HG03103 (cell line): Measurements from ENCODE around the gene KMT2B.

Source experiments
- ATAC-seq: cut with Tn5 transposase; IDR thresholded peaks from one replicate; pipeline ENCODE4 v1.9.1; 2021; ENCODE audit warnings: low read depth; ENCODE audit not compliant: unreplicated experiment

KMT2B gene

DNA sequence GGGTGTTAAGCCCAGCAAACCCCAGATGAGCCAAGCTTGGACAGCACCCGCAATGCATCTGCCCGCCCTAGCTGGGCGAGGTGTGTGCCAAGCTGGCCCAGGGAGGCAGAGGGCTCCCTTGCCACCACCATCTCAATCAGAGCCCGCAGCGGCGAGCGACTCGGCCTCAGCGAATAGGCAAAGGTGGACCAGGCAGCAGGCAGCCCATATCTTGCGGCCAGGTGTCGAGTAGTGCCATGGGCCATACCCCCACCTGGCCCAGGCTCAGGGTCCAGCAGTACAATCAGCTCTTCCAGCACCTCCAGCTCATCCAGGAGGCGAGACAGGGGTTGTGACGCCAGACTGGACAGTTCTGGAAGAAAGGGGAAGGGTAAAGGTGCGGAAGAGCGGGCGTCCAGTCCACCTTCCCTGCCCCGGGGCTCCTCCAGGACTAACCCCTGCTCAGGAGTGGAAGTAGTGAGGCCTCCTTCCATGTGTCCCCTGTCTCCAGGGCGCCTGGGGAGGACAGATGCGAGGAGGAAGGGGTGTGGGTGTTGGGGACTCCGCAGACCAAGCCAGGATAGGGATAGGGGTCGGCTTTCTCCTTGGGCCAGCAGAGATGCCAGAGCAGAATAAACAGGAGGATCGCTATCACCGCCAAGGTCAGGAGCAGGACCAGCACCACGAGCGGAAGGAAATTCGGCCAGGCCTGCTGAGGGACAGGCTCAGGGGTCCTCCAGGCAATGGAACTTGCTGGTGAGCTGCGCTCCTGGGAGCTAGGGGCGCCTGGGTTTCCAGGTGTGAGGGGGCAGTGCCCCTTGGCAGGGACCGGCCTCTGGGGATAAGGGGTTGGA is 21.7 kb downstream of the KMT2B start:
- ATAC-seq = no peak

DNA sequence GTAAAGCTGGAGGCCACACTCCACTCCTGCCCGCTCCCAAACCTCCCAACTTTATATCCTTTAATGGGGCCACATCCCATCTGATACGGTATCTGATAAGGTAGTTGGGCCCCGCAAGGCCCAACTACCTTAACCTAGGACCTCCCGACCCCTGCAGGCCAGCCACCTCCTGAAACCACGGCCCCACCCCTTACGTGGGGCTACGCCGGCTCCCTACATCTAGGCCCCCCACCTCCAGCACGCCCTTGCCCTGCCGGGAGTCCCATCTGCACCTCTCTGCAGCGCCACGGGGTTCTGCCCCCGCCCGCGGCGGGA is 22.3 kb downstream of the KMT2B start:
- ATAC-seq = peak; percentile 2

DNA sequence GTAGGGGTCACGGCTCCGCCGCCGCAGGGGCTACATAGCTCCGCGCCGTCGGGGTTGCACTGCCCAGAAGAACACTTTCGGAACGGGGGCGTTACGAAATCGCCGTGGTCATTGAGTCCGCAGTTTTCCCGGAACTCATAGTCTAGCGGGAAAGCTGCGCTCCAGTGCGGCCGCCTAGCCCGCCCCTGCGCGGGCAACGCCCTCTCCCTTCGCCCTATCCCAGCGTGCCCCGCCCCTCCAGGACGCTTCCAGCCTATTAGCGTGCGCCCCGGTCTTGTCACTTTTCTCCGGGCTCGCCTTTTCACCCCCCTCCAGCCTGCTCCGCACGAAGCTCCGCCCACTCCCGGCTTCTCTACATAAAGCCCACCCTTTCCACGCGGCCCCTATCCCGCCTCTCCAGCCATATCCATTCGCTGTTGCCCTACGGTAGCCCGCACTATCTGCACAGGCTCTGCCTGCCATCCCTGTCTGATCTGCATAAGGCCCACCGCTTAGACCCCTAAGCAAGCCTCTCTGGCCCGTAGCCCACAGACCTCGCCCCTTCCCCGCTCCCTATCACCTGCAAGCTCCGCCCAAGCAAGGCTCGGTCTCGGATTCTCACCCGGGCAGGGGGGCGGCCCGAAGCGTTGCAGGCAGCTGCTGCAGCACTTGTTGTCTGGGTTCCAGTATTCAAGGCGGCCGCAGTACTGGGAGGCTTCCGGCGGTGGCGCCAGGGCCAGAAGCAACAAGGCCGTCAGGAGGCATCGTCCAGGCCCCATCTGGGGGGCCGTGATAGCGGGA is 22.8 kb downstream of the KMT2B start:
- peak; percentile 44 for ATAC-seq

DNA sequence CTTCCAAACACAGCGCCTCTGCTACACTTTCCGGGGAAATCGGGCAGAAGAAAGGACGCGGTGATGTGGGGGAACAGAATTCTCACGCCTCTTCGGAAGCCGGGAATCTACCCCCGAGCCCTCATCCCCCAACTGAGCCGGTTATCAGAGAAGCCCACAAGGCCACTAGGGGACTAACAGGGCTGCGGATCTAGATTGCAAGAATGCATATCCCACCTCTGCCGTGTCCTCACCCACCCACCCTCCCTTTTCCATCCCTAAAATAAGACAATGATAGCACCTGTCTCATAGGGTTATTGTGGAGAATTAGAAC is 23.4 kb downstream of the KMT2B start:
- ATAC-seq = no peak

DNA sequence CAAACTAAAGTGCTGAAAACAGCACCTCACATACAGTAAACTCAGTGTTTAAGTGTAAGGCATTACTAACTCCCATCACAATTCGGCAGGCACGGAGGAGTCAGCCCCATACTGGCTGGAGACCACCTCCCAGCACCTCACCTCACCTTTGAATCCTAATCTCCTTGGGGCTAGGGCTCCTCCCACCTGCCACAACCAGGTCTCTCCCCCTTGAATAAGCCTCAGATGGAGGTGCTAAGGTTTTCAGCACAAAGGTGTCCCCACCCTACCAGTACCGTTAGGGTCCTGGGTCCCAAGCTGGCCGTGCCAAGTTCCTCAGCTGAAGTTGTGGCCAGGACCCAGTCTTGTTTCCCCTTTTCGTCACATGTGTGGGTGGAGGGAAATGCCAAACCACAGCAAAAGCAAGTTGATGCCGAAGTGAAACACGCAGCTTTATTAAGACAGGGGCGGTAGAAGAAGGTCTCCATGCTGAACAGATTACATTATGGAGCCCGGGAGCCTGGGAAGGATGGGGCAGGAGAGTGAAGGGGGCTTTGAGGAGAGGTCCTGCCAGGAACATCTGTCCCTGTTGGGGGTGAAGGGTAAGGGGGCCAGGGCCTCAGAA is 24.4 kb downstream of the KMT2B start, which contains the start of gene IGFLR1:
Gene IGFLR1 (minus strand): TSS at position 332 of the 604 bp plus-strand sequence. CDS start 1,272 bp downstream, outside the sequence.
- ATAC-seq = no peak

DNA sequence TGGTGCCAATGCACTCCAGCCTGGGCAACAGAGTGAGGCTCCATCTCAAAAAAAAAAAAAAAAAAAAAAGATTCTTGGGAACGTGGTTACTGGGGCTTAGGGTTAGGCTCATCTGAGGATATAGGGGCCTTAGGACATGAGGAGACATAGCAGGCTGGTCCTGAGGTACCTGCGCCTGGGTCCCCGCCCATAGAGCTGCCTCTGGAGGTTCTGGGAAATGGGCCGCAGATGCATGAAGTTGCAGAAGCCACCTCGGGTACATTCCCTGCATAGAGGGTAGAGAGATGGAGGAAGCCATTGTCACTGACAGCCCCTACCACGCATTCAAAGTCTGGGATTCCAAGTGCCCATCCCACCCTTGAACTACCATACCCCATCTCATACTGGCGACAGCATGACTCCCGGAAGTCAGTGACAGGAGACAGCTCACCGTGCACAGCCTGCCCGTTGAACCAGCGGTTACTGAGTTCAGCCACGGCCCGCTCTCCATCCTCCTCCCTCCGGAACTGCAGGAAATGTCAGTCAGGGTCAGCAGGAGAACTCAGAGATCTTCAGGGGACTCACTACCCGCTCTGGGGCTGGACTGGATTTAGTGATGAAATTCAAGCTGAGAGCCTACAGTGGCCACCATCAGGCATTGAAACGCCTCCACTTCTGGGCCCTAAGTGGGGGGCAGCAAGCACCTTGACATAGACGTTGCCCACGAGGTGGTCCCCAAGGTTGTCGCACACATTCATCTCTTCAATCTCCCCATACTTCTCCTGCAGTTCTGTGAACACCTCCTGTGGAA is 26.0 kb downstream of the KMT2B start:
- ATAC-seq = no peak

DNA sequence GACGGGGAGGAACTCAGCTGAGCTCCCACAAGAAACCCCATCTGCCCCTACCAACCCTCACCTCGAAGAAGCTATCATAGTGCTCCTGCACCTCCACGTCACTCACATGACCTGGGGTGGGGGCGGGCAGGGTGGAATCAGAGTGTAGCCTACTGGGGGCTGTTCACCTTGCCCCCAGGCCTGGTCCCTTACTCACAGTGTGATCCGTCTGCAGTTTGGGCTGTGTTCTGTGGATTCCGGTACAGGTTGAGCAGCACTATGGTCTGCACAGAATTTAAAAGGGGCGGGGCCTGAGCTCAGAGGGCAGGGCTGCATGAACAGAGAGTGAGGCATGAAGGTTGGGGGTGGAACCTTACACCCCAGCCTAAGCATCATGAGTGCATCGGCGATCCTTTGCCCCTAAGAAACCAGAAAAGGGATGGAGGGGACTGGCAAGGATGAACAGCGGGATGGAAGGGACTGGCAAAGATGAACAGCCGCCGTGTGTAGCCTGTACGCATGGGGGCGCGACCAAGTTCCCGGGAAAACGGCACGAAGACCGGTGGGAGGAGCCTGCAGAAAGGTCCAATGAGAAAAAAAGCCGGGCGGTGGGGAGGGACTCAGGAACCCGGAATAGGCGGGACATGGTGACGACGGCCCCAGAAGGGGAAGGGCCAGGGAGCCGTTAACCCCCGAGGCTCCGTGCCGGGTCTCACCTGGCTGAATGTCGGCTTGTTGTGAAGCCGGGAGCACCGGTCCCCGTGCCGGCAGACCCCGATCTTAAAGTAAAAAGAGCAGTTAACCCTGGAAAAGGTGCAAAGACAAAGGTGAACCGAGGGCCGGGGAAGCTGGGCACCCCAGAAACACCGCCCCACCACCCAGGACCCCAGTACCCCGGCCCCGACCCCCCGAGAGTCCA is 26.9 kb downstream of the KMT2B start:
- no peak for ATAC-seq

DNA sequence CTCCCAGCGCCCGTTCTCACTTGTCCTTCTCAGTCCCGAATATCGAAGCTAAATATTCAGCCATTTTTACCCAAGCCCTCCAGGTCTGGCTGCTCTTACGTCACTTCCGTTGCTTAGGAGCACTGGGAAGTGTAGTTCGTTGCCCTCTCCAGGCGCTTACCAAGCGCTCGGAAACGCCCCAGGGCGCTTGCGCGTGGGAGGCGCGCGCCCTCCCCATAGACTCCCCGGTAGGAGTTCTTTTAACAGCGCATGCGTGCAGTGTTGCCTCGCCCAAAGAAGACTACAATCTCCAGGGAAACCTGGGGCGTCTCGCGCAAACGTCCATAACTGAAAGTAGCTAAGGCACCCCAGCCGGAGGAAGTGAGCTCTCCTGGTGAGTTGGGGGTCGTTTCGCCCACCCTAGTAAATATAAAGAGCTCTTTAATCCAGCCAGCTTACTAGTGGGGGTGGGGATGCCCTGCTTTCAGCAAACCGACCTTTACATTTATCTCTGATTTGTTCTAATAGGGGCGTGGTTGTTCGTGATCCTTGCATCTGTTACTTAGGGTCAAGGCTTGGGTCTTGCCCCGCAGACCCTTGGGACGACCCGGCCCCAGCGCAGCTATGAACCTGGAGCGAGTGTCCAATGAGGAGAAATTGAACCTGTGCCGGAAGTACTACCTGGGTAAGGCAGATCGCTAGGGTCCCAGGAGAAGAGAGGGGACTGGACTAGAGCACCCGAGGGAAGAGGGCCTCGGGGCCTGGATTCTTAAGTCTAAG is 27.7 kb downstream of the KMT2B start, which contains the start of the genes PSENEN and U2AF1L4:
Gene PSENEN (plus strand): TSS at position 324 of the 759 bp plus-strand sequence. CDS start 280 bp downstream, at position 604.
Gene U2AF1L4 (minus strand): TSS at position 91 of the 759 bp plus-strand sequence. CDS start 27 bp downstream, at position 64.
- peak; percentile 34 for ATAC-seq

DNA sequence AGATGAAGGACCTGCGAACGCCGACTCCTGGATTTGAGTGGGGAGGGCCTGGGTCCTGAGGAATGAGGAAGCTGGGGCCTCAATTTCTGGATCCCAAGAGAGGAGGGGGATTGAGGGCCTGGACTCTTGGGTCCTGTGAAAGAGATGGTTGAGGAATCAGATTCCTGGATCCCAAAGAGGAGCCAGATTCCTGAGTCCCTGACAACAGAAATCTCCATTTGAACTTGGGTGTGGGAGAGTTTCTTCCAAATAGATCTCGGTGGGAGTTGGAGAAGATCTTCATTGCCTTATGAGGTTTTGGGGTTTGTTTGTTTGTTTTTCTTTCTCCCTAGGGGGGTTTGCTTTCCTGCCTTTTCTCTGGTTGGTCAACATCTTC is 28.3 kb downstream of the KMT2B start:
- no peak for ATAC-seq

DNA sequence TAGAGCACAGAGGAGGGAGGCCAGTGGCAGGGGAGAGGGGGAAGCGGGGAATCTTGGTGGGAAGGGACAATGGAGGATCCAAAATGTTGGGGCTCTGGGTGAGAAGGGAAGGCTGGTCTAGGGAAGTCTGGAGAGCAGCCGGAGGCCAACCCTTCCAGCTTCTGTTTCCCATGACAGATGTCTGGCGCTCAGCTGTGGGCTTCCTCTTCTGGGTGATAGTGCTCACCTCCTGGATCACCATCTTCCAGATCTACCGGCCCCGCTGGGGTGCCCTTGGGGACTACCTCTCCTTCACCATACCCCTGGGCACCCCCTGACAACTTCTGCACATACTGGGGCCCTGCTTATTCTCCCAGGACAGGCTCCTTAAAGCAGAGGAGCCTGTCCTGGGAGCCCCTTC is 28.7 kb downstream of the KMT2B start:
- no peak for ATAC-seq

DNA sequence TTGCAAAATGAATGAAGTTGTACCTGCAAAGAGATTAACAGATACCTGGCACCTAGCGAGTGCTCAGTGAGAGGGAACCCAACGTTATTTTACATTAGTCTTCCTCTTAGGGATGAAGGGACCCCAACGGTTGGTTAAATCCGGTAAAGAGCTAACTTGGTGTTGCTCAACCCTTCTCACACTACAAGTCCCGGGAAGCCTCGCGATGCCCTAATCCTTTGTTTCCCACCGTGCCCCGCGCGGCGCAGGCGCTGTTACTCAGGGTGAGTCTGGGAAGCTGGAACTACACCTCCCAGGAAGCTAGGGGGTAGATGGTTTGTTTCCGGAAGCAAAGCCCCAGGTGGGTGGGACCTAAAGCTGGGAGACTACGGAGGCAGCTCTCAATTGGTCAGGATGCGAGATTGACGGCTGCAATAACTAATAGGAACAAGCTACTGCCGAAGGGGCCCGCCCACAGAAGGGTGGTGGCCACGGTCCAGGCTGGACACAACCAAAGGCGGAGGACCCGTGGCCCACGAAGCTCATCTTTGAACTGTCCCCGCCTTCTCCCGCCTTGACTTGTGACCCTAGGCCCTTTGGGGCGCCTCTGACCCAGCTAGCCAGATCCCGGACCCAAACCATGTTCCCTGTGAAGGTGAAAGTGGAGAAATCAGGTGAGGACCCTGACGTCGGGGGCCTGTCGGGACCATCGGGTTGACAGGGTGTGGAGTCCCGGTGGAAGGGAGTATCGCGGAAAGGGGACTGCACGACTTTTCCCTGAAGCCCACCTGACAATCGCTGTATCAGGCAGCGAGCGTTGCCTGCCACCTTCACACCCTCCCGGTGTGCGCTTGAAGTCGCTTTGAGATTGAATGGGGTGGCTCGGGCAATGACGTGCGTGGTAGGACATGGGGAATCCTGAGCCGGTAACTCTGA is 30.6 kb downstream of the KMT2B start, which contains the start of gene LIN37:
Gene LIN37 (plus strand): TSS at position 471 of the 915 bp plus-strand sequence. CDS start 149 bp downstream, at position 620.
- ATAC-seq = peak; percentile 68

DNA sequence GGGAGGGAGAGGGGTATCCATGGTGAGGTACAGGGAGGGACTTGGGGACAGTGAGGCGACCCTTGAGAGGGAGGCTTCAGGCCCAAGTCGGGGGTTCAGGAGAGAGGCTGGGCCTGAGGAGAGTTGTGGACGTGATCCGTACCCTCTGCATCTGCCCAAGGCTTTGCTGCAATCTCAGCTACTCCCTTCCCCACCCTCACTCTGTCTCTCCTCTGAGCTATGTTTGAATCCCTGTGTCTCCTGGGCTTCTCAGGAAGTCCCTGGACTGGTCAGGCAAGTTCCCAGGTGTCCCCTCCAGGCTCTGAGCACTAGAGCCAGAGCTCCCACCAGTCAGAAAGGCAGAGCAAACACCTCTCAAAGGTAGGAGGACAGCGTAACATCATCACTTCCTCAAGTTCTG is 32.4 kb downstream of the KMT2B start:
- no peak for ATAC-seq

DNA sequence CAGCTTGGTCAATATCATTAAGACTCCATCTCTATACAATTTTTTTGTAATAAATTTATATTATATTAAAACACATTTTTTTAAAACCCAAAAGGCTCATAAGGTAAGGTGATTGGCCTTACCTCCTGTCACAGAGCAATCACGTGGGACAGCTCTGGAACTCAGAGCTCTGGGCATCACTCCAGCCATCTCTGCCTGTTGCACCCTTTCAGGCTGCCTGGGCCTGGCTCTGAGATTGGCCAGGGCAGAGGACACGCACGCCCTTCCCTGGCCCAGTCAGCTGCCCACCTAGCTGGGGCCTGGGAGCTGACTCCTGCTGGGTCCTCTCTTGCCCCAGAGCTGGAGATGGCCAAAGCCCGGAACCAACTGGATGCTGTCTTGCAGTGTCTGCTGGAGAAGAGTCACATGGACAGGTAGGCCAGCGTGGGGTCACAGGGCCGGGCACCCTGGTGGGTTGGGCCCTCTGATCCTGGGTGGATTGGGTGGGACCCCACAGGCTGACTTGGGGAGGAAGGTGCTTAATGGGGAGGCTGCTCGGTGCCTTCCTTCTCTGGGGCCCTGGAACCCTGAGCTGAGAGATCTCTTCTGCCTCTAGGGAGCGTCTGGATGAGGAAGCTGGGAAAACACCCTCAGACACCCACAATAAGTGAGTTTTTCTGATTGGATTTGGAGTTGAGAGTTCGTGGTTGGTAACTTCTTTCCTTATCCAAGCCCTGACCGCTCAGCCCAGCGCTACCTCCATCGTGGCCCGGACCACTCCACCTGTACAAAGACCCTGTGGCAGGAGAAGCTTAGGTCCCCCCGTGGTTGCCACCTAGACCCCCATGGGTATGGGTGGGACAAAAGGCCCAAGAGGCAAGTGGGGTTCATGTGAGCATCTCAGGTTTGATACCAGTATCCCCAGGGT is 34.3 kb downstream of the KMT2B start:
- ATAC-seq = no peak

DNA sequence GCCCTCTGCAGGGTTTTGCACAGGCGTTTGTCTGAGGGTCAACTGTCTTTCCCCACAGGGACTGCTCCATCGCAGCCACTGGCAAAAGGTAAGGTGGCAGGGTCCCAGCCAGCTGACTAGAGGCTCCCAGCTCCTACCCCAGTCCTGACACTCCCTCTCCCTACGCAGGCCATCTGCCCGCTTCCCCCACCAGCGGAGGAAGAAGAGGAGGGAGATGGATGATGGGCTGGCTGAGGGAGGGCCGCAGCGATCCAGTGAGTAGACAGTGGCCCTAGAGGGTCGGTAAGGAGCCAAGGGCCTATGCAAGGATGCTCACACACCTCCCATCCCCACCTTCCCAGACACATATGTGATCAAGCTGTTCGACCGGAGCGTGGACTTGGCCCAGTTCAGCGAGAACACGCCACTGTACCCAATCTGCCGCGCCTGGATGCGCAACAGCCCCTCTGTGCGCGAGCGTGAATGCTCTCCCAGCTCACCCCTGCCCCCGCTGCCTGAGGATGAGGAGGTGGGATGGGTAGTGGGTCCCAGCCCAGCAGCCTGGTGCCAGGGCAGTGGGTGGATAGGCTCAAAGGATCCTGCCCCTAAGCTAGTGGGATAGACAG is 35.0 kb downstream of the KMT2B start:
- ATAC-seq = no peak

DNA sequence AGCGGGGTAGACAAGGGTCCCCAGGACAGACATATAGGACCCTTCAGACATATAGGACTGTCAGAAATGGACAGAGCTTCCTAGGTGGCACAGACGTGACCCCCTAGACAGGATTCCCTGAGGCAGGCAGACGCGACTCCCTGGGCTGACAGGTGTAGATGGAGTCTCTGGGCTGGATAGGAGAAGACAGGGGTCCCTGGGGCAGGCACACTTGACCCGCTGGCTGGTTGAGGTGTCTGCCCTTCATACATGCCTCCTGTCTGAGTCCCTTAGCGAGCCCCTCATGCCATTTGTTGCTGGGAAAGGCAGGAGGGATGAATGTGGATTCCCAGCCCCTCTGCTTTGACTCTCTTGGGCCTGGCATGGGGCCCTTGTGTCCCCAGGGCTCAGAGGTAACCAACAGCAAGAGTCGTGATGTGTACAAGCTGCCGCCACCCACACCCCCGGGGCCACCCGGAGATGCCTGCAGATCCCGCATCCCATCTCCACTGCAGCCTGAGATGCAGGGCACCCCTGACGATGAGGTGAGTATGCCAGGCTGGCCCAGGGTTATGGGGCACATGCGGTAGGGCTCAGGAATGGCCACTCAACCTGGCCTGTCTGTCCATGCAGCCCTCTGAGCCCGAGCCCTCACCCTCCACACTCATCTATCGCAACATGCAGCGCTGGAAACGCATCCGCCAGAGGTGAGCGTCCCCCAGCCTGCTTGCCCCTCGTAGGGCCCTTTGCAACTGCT is 36.0 kb downstream of the KMT2B start:
- ATAC-seq = no peak
